Esophagus squamous epithelium (tissue), 5 donors: ENCODE measurements around the gene SPATA13. TPM values are rescaled to one million over a fixed set of nuclear protein-coding genes. Genes with fewer than 3 reads are reported as not detected.

ENCODE experiments used
- DNase-seq: peaks from one replicate; lab custom pipeline; 2025; lab: John Stamatoyannopoulos, UW
- H3K27ac ChIP-seq, 4 donors: fragments of 200-600 bp; sonication (generic); one replicate each; pipeline ENCODE4 v1.5.1; 2016 to 2019; ENCODE audit warnings: mild to moderate bottlenecking in 1 of 4
- H3K27me3 ChIP-seq, 4 donors: fragments of 200-600 bp; sonication (generic); 1 replicate in 3 of 4; 2 replicates in 1 of 4; pipeline versions ENCODE4 v1.5.1 to v1.6.0; 2017 to 2021; ENCODE audit warnings: antibody characterized with exemption in 1 of 4
- H3K36me3 ChIP-seq, 3 donors: fragments of 200-600 bp; sonication (generic); one replicate each; pipeline ENCODE4 v1.5.1; 2016 to 2019
- H3K4me1 ChIP-seq, 3 donors: fragments of 200-600 bp; sonication (generic); one replicate each; pipeline ENCODE4 v1.5.1; 2017 to 2019
- H3K4me3 ChIP-seq, 4 donors: fragments of 200-600 bp; sonication (generic); 1 replicate in 3 of 4; 2 replicates in 1 of 4; pipeline ENCODE4 v1.5.1; 2016 to 2019; ENCODE audit warnings: mild to moderate bottlenecking in 2 of 4, moderate library complexity in 1 of 4
- H3K9me3 ChIP-seq, 3 donors: fragments of 200-600 bp; sonication (generic); one replicate each; pipeline ENCODE4 v1.5.1; 2016 to 2019
- POLR2A ChIP-seq, 4 donors: fragments of 450-650 bp; IDR thresholded peaks; one replicate each; pipeline ENCODE4 v1.6.1; 2017; ENCODE audit warnings: antibody characterized with exemption in 4 of 4, mild to moderate bottlenecking in 4 of 4, moderate library complexity in 3 of 4
- WGBS, 2 donors: methylation state at CpG; one replicate each; pipeline ENCODE4 v1.1.5; 2018; 5-methylcytosine and 5-hydroxymethylcytosine counted together
- intact Hi-C: fragments of 100-400 bp; cut with DNase I; formaldehyde crosslinking; loops from one replicate; pipeline ENCODE4 v1.15.0; 2022
- small RNA-seq, 4 donors: library from RNA; depleted of rRNA; stranded (forward); fragments of <200 nt; gene quantifications; one replicate each; pipeline ENCODE3, GENCODE V24; 2016
- total RNA-seq, 4 donors: library from RNA; depleted of rRNA; stranded (reverse); fragments of >200 nt; gene quantifications; one replicate each; pipeline ENCODE4 v1.1.0, GENCODE V29; 2016
- TF ChIP-seq, protein P1 (sequence below), 6 experiments: fragments of 450-650 bp in 4 of 6; fragments of 200-600 bp in 2 of 6; sonication (generic) in 2 of 6; IDR thresholded peaks; one replicate each; pipeline ENCODE4 v1.5.1; 2016 to 2019; ENCODE audit warnings: antibody characterized with exemption in 6 of 6, mild to moderate bottlenecking in 4 of 6, moderate library complexity in 4 of 6
- donor health status: DM: yes; HTN: yes; CAD: no.

The SPATA13 gene
- total RNA-seq, 4 donors from 2014 or later = 5.0 to 16.6 (median 9.7) TPM

DNA sequence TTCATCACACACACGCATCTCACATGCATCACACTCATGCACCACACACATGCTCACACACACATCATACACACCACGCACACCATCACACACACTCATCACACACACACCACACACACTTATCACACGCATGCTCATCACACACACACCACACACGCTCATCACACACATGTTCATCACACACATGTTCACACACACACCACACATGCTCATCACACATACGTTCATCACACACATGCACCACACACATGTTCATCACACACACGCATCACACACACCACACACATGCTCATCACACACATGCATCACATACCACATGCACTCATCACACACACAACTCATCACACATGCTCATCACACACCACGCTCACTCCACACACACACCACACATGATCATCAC, 195.8 kb downstream of the SPATA13 start:
- H3K4me1 ChIP-seq = no peaks in the 10 kb centered on the region

More for the DNA sequence above, 195.8 kb downstream of the SPATA13 start:
- TF ChIP-seq, protein P1, sequence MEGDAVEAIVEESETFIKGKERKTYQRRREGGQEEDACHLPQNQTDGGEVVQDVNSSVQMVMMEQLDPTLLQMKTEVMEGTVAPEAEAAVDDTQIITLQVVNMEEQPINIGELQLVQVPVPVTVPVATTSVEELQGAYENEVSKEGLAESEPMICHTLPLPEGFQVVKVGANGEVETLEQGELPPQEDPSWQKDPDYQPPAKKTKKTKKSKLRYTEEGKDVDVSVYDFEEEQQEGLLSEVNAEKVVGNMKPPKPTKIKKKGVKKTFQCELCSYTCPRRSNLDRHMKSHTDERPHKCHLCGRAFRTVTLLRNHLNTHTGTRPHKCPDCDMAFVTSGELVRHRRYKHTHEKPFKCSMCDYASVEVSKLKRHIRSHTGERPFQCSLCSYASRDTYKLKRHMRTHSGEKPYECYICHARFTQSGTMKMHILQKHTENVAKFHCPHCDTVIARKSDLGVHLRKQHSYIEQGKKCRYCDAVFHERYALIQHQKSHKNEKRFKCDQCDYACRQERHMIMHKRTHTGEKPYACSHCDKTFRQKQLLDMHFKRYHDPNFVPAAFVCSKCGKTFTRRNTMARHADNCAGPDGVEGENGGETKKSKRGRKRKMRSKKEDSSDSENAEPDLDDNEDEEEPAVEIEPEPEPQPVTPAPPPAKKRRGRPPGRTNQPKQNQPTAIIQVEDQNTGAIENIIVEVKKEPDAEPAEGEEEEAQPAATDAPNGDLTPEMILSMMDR (IDR thresholded peaks at IDR 0.05) = no peak
- TF ChIP-seq POLR2A (IDR thresholded peaks at IDR 0.05) = no peak
- Histone ChIP-seq H3K4me3 (no peak overlapping the region), H3K27ac (no peak overlapping the region), H3K9me3 (no peaks in the 10 kb centered on the region), H3K27me3 (no peaks in the 10 kb centered on the region), H3K36me3 (no peaks in the 10 kb centered on the region)
- intact Hi-C loops = loop anchor here (10.0 kb wide), 1 partner anchor 1421 kb away; no protein-coding TSS in a partner anchor
- 81 to 86% methylated on average over 7 of the region's 7 CpGs for WGBS, 2 donors
- DNase-seq = no peak

Small RNAs within 50 kb of the gene (small RNA-seq; reads per million reads assigned to genes)
- 0 reads per million in 4 donors for gene MIR2276

Other genes starting within 250 kb of the SPATA13 start
- not detected for gene C1QTNF9, start 148.9 kb downstream of the SPATA13 start, total RNA-seq